ENCODE data around the gene SELENOO. TPM values are rescaled to one million over a fixed set of nuclear protein-coding genes. Genes with fewer than 3 reads are reported as not detected.

The SELENOO gene
- total RNA-seq, 4 donors from 2014 or later: 48.7 to 101 (median 74.0) TPM

DNA sequence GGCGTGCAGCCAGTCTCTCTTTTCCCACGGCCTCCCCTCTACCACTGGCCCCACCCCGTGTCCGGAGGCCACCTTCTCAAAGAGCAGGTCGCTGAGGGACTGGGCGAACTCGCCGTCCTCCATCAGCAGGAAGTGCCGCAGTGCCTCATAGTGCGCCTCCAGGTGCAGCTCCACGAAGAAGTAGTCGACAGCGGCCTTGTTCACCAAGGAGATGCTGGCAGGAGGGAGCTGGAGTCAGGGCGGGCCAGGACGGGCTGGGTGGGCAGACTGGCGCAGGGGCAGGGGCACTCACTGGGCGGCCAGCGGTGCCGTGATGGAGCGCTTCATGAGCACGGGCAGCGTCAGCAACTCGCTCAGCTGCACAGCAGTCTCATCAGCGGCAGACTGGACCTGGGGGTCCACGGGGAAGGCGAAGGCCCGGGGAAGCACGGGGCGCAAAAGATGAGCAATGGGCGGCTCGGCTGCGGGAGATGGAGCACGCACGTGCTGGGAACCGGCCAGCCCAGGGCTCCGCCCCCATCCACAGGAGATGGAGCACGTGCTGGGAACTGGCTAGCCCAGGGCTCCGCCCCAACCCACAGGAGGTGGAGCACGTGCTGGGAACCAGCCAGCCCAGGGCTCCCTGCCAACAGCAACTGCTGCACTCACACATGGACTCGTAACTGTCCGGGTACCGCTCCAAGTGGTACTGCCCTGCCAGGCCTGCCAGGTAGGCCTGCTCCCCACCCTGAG is 18.4 kb downstream of the SELENOO start:
- Histone ChIP-seq H3K36me3 (peaks cover 0 to 89% (median 0%) of the 10 kb centered on the region in 3 donors), H3K27me3 (no peaks in the 10 kb centered on the region), H3K4me1 (peaks cover 0 to 6% (median 0%) of the 10 kb centered on the region in 4 donors), H3K27ac (no peak overlapping the region), H3K9me3 (no peaks in the 10 kb centered on the region), H3K4me3 (no peak overlapping the region)
- DNase-seq: peak in 2 of 3 donors; percentile 87 to 91
- TF ChIP-seq, protein P1, sequence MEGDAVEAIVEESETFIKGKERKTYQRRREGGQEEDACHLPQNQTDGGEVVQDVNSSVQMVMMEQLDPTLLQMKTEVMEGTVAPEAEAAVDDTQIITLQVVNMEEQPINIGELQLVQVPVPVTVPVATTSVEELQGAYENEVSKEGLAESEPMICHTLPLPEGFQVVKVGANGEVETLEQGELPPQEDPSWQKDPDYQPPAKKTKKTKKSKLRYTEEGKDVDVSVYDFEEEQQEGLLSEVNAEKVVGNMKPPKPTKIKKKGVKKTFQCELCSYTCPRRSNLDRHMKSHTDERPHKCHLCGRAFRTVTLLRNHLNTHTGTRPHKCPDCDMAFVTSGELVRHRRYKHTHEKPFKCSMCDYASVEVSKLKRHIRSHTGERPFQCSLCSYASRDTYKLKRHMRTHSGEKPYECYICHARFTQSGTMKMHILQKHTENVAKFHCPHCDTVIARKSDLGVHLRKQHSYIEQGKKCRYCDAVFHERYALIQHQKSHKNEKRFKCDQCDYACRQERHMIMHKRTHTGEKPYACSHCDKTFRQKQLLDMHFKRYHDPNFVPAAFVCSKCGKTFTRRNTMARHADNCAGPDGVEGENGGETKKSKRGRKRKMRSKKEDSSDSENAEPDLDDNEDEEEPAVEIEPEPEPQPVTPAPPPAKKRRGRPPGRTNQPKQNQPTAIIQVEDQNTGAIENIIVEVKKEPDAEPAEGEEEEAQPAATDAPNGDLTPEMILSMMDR (IDR thresholded peaks at IDR 0.05): no peak
- no peak for TF ChIP-seq POLR2A (IDR thresholded peaks at IDR 0.05)

DNA sequence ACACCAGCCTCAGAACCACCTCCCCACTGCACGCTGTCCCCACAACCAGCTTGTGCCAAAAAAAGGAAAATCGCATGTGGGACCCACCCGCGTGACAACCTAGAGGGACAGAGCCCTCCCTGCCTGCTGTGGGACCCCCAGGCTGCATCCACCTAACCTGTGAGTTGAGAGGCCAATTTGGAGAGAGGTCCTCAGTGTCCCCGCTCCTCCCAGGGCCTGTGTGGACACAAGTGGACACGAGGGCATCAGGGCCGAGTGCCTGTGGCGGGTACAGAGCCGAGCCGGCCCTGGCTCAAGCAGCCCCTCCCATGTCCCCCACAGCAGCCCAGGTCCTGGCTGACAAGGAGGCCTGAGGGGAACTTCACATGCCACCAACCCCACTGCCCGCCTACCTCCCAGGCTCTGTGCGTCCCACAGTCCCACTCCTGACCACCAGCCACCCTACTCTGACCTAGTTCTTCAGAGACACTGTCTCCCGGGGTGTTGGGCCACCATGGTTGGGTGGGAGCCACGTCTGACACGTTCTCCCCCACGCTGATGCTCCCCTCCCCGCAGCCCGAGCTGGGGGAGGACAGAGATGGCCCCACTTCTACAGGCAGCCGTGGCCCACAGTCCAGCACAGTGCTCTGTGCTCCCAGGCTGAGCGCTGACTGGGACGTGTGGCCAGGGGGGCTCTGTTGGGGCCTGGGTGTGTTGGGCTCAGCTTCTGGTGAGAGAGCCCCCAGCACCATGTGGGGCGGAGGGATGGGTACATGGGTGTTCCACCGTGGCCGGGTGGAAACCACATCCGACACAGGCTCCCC is 19.2 kb downstream of the SELENOO start:
- peaks cover 0 to 91% (median 0%) of the 10 kb centered on the region in 3 donors for H3K36me3 ChIP-seq
- no peak overlapping the region for H3K27ac ChIP-seq

DNA sequence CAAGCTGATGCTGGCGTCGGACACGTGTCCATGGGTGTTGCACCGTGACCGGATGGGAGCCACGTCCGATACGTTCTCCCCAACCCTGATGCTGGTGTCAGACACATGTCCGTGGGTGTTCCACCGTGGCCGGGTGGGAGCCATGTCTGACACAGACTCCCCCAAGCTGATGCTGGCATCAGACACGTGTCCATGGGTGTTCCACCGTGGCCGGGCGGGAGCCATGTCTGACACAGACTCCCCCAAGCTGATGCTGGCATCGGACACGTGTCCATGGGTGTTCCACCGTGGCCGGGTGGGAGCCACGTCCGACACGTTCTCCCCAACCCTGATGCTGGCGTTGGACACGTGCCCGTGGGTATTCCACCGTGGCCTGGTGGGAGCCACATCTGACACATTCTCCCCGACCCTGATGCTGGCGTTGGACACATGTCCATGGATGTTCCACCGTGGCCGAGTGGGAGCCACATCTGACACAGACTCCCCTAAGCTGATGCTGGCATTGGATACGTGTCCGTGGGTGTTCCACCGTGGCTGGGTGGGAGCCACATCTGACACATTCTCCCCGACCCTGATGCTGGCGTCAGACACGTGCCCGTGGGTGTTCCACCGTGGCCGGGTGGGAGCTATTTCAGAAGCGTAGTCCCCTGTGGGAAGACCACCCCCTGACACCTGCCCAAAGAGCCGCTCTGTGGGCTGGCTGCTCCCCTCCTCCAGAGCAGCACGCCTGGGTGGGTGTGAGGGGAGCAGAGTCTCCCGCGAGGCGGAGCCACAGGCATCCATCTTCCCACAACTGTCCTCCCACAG is 20.0 kb downstream of the SELENOO start:
- Histone ChIP-seq H3K4me1 (peaks cover 0 to 6% (median 0%) of the 10 kb centered on the region in 4 donors), H3K36me3 (peaks cover 0 to 91% (median 0%) of the 10 kb centered on the region in 3 donors), H3K27ac (no peak overlapping the region), H3K9me3 (no peaks in the 10 kb centered on the region), H3K4me3 (no peak overlapping the region), H3K27me3 (no peaks in the 10 kb centered on the region)
- TF ChIP-seq POLR2A (IDR thresholded peaks at IDR 0.05): no peak
- TF ChIP-seq, protein P1 (IDR thresholded peaks at IDR 0.05): no peak
- DNase-seq: no peak

More for the DNA sequence above, 19.2 kb downstream of the SELENOO start:
- Histone ChIP-seq H3K27me3 (no peaks in the 10 kb centered on the region), H3K4me1 (peaks cover 0 to 6% (median 0%) of the 10 kb centered on the region in 4 donors), H3K9me3 (no peaks in the 10 kb centered on the region), H3K4me3 (no peak overlapping the region)
- DNase-seq: no peak
- TF ChIP-seq, protein P1 (IDR thresholded peaks at IDR 0.05): no peak
- no peak for TF ChIP-seq POLR2A (IDR thresholded peaks at IDR 0.05)

DNA sequence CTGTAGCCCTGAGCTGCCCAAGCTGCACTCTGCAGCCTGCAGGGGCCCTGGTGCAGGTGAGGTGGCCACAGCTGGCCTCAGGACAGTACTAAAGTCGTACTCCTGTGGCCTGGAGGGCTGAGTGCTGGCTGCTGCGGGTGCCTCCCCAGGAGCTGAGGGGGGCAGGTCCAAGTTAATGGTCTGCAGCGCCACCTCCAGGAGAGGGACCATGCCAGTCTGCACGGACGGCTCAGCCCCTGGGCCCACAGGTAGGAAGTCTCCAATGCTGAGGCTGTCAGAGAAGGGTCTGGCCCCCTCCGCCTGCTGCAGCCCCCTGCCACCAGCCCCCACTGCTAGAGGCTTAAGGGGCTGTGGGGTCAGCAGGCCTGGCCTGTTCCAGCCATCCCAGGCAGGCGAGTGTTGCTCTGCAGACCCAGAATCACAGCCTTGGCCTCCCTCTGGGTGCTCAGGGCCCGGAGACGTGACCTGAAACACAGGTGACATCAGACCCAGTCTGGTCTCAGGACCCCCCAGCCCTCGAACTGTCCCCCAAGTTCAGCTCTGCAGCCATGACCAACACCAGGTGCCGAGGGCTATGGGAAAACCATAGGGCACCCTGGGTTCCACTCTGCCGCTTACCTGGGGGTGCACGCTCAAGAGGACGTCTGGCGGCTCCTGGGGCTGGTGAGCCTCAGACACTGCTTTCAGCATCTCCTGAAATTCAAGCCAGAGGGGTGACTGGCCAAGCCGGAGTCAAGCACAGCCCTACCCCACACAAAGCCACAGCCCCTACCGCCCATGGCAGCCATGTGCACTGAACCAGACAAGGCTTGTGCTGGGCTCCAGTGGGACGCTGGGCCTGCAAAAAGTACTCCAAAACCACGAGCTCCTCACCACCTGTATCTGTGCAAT is 20.8 kb downstream of the SELENOO start:
- peaks cover 0 to 6% (median 0%) of the 10 kb centered on the region in 4 donors for H3K4me1 ChIP-seq
- no peak for TF ChIP-seq POLR2A (IDR thresholded peaks at IDR 0.05)
- TF ChIP-seq, protein P1 (IDR thresholded peaks at IDR 0.05): no peak
- H3K9me3 ChIP-seq: no peaks in the 10 kb centered on the region
- no peaks in the 10 kb centered on the region for H3K27me3 ChIP-seq
- peaks cover 0 to 91% (median 0%) of the 10 kb centered on the region in 3 donors for H3K36me3 ChIP-seq
- no peak overlapping the region for H3K27ac ChIP-seq
- H3K4me3 ChIP-seq: no peak overlapping the region
- no peak for DNase-seq

Measured in Peyer's patch (tissue), 4 donors.